HG03575 (cell line): ENCODE data around the gene CRTAC1.

ENCODE experiments used
- ATAC-seq: cut with Tn5 transposase; IDR thresholded peaks from one replicate; pipeline ENCODE4 v1.9.1; 2021; ENCODE audit not compliant: unreplicated experiment, insufficient number of reproducible peaks, low FRiP score; ENCODE audit errors: extremely low read depth

The CRTAC1 gene

GRCh38 chr10:97936126-97936525 lies 94.3 kb downstream of the CRTAC1 start:
- ATAC-seq, result no peak

GRCh38 chr10:97932932-97933530 lies 97.4 kb downstream of the CRTAC1 start:
- ATAC-seq, result no peak

GRCh38 chr10:97931041-97931440 lies 99.4 kb downstream of the CRTAC1 start:
- ATAC-seq, result no peak

- ATAC-seq, result no peak
These were observed 101.5 kb downstream of the CRTAC1 start for GRCh38 chr10:97928897-97929296.

GRCh38 chr10:97927622-97928021 lies 102.8 kb downstream of the CRTAC1 start:
- no peak for ATAC-seq

- ATAC-seq, result no peak
These were observed 104.4 kb downstream of the CRTAC1 start for GRCh38 chr10:97926055-97926454.

- no peak for ATAC-seq
These were observed 105.0 kb downstream of the CRTAC1 start for GRCh38 chr10:97925308-97925938.

GRCh38 chr10:97924678-97925077 lies 105.7 kb downstream of the CRTAC1 start:
- ATAC-seq, result no peak

- no peak for ATAC-seq
These were observed 106.9 kb downstream of the CRTAC1 start for GRCh38 chr10:97923476-97923875.

- no peak for ATAC-seq
These were observed 107.4 kb downstream of the CRTAC1 start for GRCh38 chr10:97923057-97923456.

- no peak for ATAC-seq
These were observed 108.2 kb downstream of the CRTAC1 start for GRCh38 chr10:97922022-97922758.

- ATAC-seq, result no peak
These were observed 108.8 kb downstream of the CRTAC1 start for GRCh38 chr10:97921581-97922021.

- no peak for ATAC-seq
These were observed 109.6 kb downstream of the CRTAC1 start for GRCh38 chr10:97920865-97921264.

GRCh38 chr10:97919012-97919411 lies 111.4 kb downstream of the CRTAC1 start:
- no peak for ATAC-seq

- ATAC-seq, result no peak
These were observed 113.8 kb downstream of the CRTAC1 start for GRCh38 chr10:97916586-97916985.

GRCh38 chr10:97915346-97916131 lies 114.9 kb downstream of the CRTAC1 start:
- no peak for ATAC-seq

- no peak for ATAC-seq
These were observed 115.6 kb downstream of the CRTAC1 start for GRCh38 chr10:97914837-97915211.

GRCh38 chr10:97914171-97914836 lies 116.1 kb downstream of the CRTAC1 start:
- no peak for ATAC-seq

- no peak for ATAC-seq
These were observed 116.8 kb downstream of the CRTAC1 start for GRCh38 chr10:97913614-97914013.
